ENCODE data around the gene PNMT. TPM values are rescaled to one million over a fixed set of nuclear protein-coding genes. Genes with fewer than 3 reads are reported as not detected.
A peak's percentile ranks its signal among the peaks of the same experiment; 100 is the strongest.

PNMT gene
- total and polyA plus RNA-seq, 2 of the 13 experiments (the other 11 are each of a cell fraction or from before 2014, with no cell fraction given), result 0.25 TPM; not detected in 1

DNA sequence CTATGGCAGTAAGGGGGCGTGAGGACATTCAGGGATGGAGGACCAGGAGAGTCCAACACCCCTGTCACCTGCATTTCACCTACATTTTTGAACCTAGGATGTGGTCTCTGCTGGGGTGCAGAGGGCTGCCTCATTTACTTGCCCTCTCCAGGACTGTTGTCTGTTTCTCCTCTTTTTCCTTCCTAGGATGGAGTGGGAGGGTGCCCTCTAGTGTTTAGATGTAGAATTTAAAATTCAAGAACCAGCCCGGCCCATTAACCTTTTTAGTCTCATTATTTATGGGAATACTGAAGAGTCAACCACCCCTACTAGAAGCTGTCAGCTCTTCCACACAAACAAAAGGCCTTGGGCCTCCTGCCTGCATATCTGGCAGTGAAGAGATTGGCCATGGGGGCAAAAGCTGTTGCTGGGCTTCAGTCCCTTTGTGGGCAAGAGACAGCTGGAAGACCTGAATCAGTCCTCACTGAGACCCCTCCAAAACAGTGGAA is 33.8 kb upstream of the PNMT start:
- Histone ChIP-seq H3K4me2 (ENCODE audit: low read depth, low read length) (no peak overlapping the region), H3K4me1 (ENCODE audit: insufficient read depth, low read length) (peaks cover 86% of the 10 kb centered on the region), H2AFZ (ENCODE audit: low read length) (no peak overlapping the region), H3K36me3 (replicated peaks in 1 of 2; ENCODE audit: control insufficient read depth in 1 of 2, insufficient read depth in 2 of 2, low read length in 2 of 2) (no peaks in the 10 kb centered on the region), H3K9ac (ENCODE audit: insufficient read depth, low read depth, low read length) (no peak overlapping the region), H3K27ac (ENCODE audit: extremely low read length, insufficient read depth, low read length) (no peak overlapping the region), H3K27me3 (ENCODE audit: control insufficient read depth in 1 of 2, insufficient read depth in 2 of 2, low read length in 2 of 2) (peaks cover 4 to 34% of the 10 kb centered on the region in 2 experiments; a peak in 3 of 5 replicates), H3K4me3 (replicated peaks in 1 of 3; ENCODE audit: insufficient read depth in 1 of 3, low read depth in 2 of 3, low read length in 3 of 3) (no peak overlapping the region), H3K9me3 (ENCODE audit: low read length) (no peaks in the 10 kb centered on the region), H3K79me2 (ENCODE audit: insufficient read depth, low read length) (peaks cover 19% of the 10 kb centered on the region), H4K20me1 (ENCODE audit: insufficient read depth, low read length) (no peaks in the 10 kb centered on the region)
- FAIRE-seq, result peak; percentile 82
- DNase-seq (ENCODE audit: low spot score), result no peak
- WGBS (ENCODE audit: low lambda C conversion rate), result 20% methylated on average over 2 of the region's 2 CpGs
- ChIA-PET POLR2A (interaction anchor here (1.0 to 2.6 kb wide), 4 partner anchors 11 to 40 kb away, joined by 3 to 7 read pairs (median 4); no protein-coding TSS in a partner anchor), CTCF (ENCODE audit: low intra/inter-chr PET ratio, low total read pairs) (interaction anchor here (0.9 to 5.6 kb wide), 4 partner anchors 11 to 120 kb away, joined by 5 to 70 read pairs (median 8); no protein-coding TSS in a partner anchor)
- no TSS peak for BruUV-seq (replicated peaks)
- ATAC-seq, result no peak
- in situ Hi-C loops (cut with HindIII; ENCODE audit: extremely low pct_ligation_motif_present, low pct_unique_long_range_greater_than_20kb), result no loop called here
- intact Hi-C loops (cut with micrococcal nuclease; ENCODE audit: unreplicated experiment), result loop anchor here (1.0 kb wide), 1 partner anchor 11 kb away; no protein-coding TSS in a partner anchor
- no peak for TF ChIP-seq MTF2 (CRISPR knock-in tag; IDR thresholded peaks at IDR 0.05; ENCODE audit: borderline replicate concordance)
- no peak for TF ChIP-seq ZNF350 (CRISPR knock-in tag; IDR thresholded peaks at IDR 0.05; ENCODE audit: borderline replicate concordance, low read depth)
- TF ChIP-seq XRCC5 (optimal IDR thresholded peaks at IDR 0.05; ENCODE audit: low read length), result peak; percentile 45
- TF ChIP-seq HMGXB4 (CRISPR knock-in tag; IDR thresholded peaks at IDR 0.05; ENCODE audit: borderline replicate concordance in 1 of 2, low read depth in 1 of 2), result 0 out of 4 replicates have a peak, but pooled peaks of 1 of the 2 experiments have one; percentile 23
- no peak for TF ChIP-seq BRCA1 (CRISPR knock-in tag; IDR thresholded peaks at IDR 0.05)
- 0 out of 2 replicates have a peak, but pooled peaks have one; percentile 28 for TF ChIP-seq ARHGAP35 (CRISPR knock-in tag; IDR thresholded peaks at IDR 0.05; ENCODE audit: borderline replicate concordance)
- peak; percentile 76 for TF ChIP-seq CTCF (CRISPR knock-in tag; IDR thresholded peaks at IDR 0.05)
- 0 out of 2 replicates have a peak, but pooled peaks have one; percentile 52 for TF ChIP-seq ZNF138 (CRISPR knock-in tag; IDR thresholded peaks at IDR 0.05; ENCODE audit: low read depth)
- no peak for TF ChIP-seq ZNF317 (CRISPR knock-in tag; IDR thresholded peaks at IDR 0.05)
- TF ChIP-seq ZNF788 (CRISPR knock-in tag; IDR thresholded peaks at IDR 0.05; ENCODE audit: borderline replicate concordance), result peak; percentile 57; the same call in 1 of the 2 replicates
- TF ChIP-seq SMC3 (IDR thresholded peaks at IDR 0.05; ENCODE audit: low read length), result peak; percentile 45
- TF ChIP-seq ZSCAN21 (CRISPR knock-in tag; IDR thresholded peaks at IDR 0.05; ENCODE audit: borderline replicate concordance), result no peak
- 0 out of 2 replicates have a peak, but pooled peaks have one; percentile 35 for TF ChIP-seq ZNF747 (CRISPR knock-in tag; IDR thresholded peaks at IDR 0.05; ENCODE audit: borderline replicate concordance)
- TF ChIP-seq, protein P1, sequence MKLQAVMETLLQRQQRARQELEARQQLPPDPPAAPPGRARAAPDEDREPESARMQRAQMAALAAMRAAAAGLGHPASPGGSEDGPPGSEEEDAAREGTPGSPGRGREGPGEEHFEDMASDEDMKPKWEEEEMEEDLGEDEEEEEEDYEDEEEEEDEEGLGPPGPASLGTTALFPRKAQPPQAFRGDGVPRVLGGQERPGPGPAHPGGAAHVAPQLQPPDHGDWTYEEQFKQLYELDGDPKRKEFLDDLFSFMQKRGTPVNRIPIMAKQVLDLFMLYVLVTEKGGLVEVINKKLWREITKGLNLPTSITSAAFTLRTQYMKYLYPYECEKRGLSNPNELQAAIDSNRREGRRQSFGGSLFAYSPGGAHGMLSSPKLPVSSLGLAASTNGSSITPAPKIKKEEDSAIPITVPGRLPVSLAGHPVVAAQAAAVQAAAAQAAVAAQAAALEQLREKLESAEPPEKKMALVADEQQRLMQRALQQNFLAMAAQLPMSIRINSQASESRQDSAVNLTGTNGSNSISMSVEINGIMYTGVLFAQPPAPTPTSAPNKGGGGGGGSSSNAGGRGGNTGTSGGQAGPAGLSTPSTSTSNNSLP (IDR thresholded peaks at IDR 0.05; ENCODE audit: low read depth, low read length), result peak; percentile 69; the same call in 1 of the 2 replicates
- TF ChIP-seq EED (CRISPR knock-in tag; IDR thresholded peaks at IDR 0.05), result 0 out of 2 replicates have a peak, but pooled peaks have one; percentile 68
- TF ChIP-seq PATZ1 (CRISPR knock-in tag; IDR thresholded peaks at IDR 0.05), result peak; percentile 36; the same call in 1 of the 2 replicates
